Measurements from ENCODE around the gene INTS11.

Gene INTS11

GRCh38 chr1:1315435-1315954, 9.0 kb downstream of the INTS11 start:
- H3K4me1 ChIP-seq (ENCODE audit: control insufficient read depth, insufficient read depth, low read depth, low read length): peaks cover 26% of the 10 kb centered on the region
- no peaks in the 10 kb centered on the region for H3K27me3 ChIP-seq (ENCODE audit: control insufficient read depth in 1 of 2, insufficient read depth in 1 of 2, low read length in 2 of 2)
- no peak overlapping the region for H3K23ac ChIP-seq (ENCODE audit: low read length in 2 of 2)
- H2BK12ac ChIP-seq (ENCODE audit: low read length in 2 of 2): no peak overlapping the region
- peaks cover 70 to 83% of the 10 kb centered on the region in 2 experiments for H3K36me3 ChIP-seq (ENCODE audit: control insufficient read depth in 1 of 2, insufficient read depth in 2 of 2, low read depth in 1 of 2, low read length in 2 of 2)
- no peak for DNase-seq
- H2BK120ac ChIP-seq (ENCODE audit: low read depth, low read length): no peak overlapping the region
- H2BK5ac ChIP-seq (ENCODE audit: low read depth, low read length, poor library complexity, severe bottlenecking): no peak overlapping the region
- no peak overlapping the region for H3K4me3 ChIP-seq (ENCODE audit: insufficient read depth in 1 of 2, low read depth in 1 of 2, low read length in 2 of 2)
- no peak overlapping the region for H2BK15ac ChIP-seq (ENCODE audit: low read depth, poor library complexity, severe bottlenecking)
- no peak overlapping the region for H3K4me2 ChIP-seq (ENCODE audit: low read length, poor library complexity, severe bottlenecking)
- H3K9ac ChIP-seq (ENCODE audit: low read length): no peak overlapping the region
- no peak overlapping the region for H3K14ac ChIP-seq (ENCODE audit: low read length in 2 of 2)
- H3K18ac ChIP-seq (ENCODE audit: low read depth in 1 of 2, low read length in 2 of 2): no peak overlapping the region
- no peak overlapping the region for H3K4ac ChIP-seq (ENCODE audit: low read depth in 1 of 2, low read length in 2 of 2)
- WGBS: 61% methylated on average over 7 of the region's 26 CpGs
- H2AFZ ChIP-seq (ENCODE audit: low read depth, low read length): no peak overlapping the region
- no peak overlapping the region for H3K27ac ChIP-seq (ENCODE audit: low read length, poor library complexity, severe bottlenecking)
- H3K79me1 ChIP-seq (replicated peaks; ENCODE audit: low read length, poor library complexity, severe bottlenecking): peaks cover 42% of the 10 kb centered on the region
- H2AK5ac ChIP-seq (ENCODE audit: low read length, severe bottlenecking): no peak overlapping the region
- H4K91ac ChIP-seq (ENCODE audit: low read length): no peak overlapping the region
- no peak overlapping the region for H4K8ac ChIP-seq (ENCODE audit: low read length)
- no peaks in the 10 kb centered on the region for H3K9me3 ChIP-seq (ENCODE audit: control insufficient read depth, low read length)

- 95% methylated on average over 23 of the region's 23 CpGs for WGBS
- Histone ChIP-seq H2BK5ac (ENCODE audit: low read depth, low read length, poor library complexity, severe bottlenecking) (no peak overlapping the region), H2BK15ac (ENCODE audit: low read depth, poor library complexity, severe bottlenecking) (no peak overlapping the region)
Observed at GRCh38 chr1:1314678-1315335, 9.7 kb downstream of the INTS11 start.

GRCh38 chr1:1314237-1314586, 10.2 kb downstream of the INTS11 start:
- H2BK12ac ChIP-seq (ENCODE audit: low read length in 2 of 2): no peak overlapping the region
- H2BK15ac ChIP-seq (ENCODE audit: low read depth, poor library complexity, severe bottlenecking): no peak overlapping the region
- no peak for DNase-seq
- H2BK5ac ChIP-seq (ENCODE audit: low read depth, low read length, poor library complexity, severe bottlenecking): no peak overlapping the region
- H3K4me3 ChIP-seq (ENCODE audit: insufficient read depth in 1 of 2, low read depth in 1 of 2, low read length in 2 of 2): no peak overlapping the region
- H3K9me3 ChIP-seq (ENCODE audit: control insufficient read depth, low read length): no peaks in the 10 kb centered on the region
- H3K23ac ChIP-seq (ENCODE audit: low read length in 2 of 2): no peak overlapping the region
- no peaks in the 10 kb centered on the region for H3K27me3 ChIP-seq (ENCODE audit: control insufficient read depth in 1 of 2, insufficient read depth in 1 of 2, low read length in 2 of 2)
- H3K4ac ChIP-seq (ENCODE audit: low read depth in 1 of 2, low read length in 2 of 2): no peak overlapping the region
- H3K14ac ChIP-seq (ENCODE audit: low read length in 2 of 2): no peak overlapping the region
- no peak overlapping the region for H2AFZ ChIP-seq (ENCODE audit: low read depth, low read length)
- peaks cover 42% of the 10 kb centered on the region for H3K79me1 ChIP-seq (replicated peaks; ENCODE audit: low read length, poor library complexity, severe bottlenecking)
- 97% methylated on average over 13 of the region's 15 CpGs for WGBS
- no peak overlapping the region for H4K91ac ChIP-seq (ENCODE audit: low read length)
- H3K9ac ChIP-seq (ENCODE audit: low read length): no peak overlapping the region
- H2AK5ac ChIP-seq (ENCODE audit: low read length, severe bottlenecking): no peak overlapping the region
- no peak overlapping the region for H3K27ac ChIP-seq (ENCODE audit: low read length, poor library complexity, severe bottlenecking)
- peaks cover 24% of the 10 kb centered on the region for H3K4me1 ChIP-seq (ENCODE audit: control insufficient read depth, insufficient read depth, low read depth, low read length)
- H4K8ac ChIP-seq (ENCODE audit: low read length): no peak overlapping the region
- peaks cover 66 to 83% of the 10 kb centered on the region in 2 experiments for H3K36me3 ChIP-seq (ENCODE audit: control insufficient read depth in 1 of 2, insufficient read depth in 2 of 2, low read depth in 1 of 2, low read length in 2 of 2)
- H3K18ac ChIP-seq (ENCODE audit: low read depth in 1 of 2, low read length in 2 of 2): no peak overlapping the region
- H2BK120ac ChIP-seq (ENCODE audit: low read depth, low read length): no peak overlapping the region
- no peak overlapping the region for H3K4me2 ChIP-seq (ENCODE audit: low read length, poor library complexity, severe bottlenecking)

More at GRCh38 chr1:1314678-1315335, 9.7 kb downstream of the INTS11 start:
- peaks cover 23% of the 10 kb centered on the region for H3K4me1 ChIP-seq (ENCODE audit: control insufficient read depth, insufficient read depth, low read depth, low read length)
- H3K27me3 ChIP-seq (ENCODE audit: control insufficient read depth in 1 of 2, insufficient read depth in 1 of 2, low read length in 2 of 2): no peaks in the 10 kb centered on the region
- no peak overlapping the region for H3K4me3 ChIP-seq (ENCODE audit: insufficient read depth in 1 of 2, low read depth in 1 of 2, low read length in 2 of 2)
- H3K23ac ChIP-seq (ENCODE audit: low read length in 2 of 2): no peak overlapping the region
- DNase-seq: no peak
- peak overlapping the region in 1 of 2 experiments; percentile 47 for H2BK12ac ChIP-seq (ENCODE audit: low read length in 2 of 2)
- no peak overlapping the region for H3K18ac ChIP-seq (ENCODE audit: low read depth in 1 of 2, low read length in 2 of 2)
- peaks cover 70 to 83% of the 10 kb centered on the region in 2 experiments for H3K36me3 ChIP-seq (ENCODE audit: control insufficient read depth in 1 of 2, insufficient read depth in 2 of 2, low read depth in 1 of 2, low read length in 2 of 2)
- H2AK5ac ChIP-seq (ENCODE audit: low read length, severe bottlenecking): no peak overlapping the region
- no peak overlapping the region for H2AFZ ChIP-seq (ENCODE audit: low read depth, low read length)
- H3K9me3 ChIP-seq (ENCODE audit: control insufficient read depth, low read length): no peaks in the 10 kb centered on the region
- H2BK120ac ChIP-seq (ENCODE audit: low read depth, low read length): no peak overlapping the region
- H3K9ac ChIP-seq (ENCODE audit: low read length): no peak overlapping the region
- H4K91ac ChIP-seq (ENCODE audit: low read length): no peak overlapping the region
- no peak overlapping the region for H3K14ac ChIP-seq (ENCODE audit: low read length in 2 of 2)
- peaks cover 45% of the 10 kb centered on the region for H3K79me1 ChIP-seq (replicated peaks; ENCODE audit: low read length, poor library complexity, severe bottlenecking)
- no peak overlapping the region for H3K4ac ChIP-seq (ENCODE audit: low read depth in 1 of 2, low read length in 2 of 2)
- H4K8ac ChIP-seq (ENCODE audit: low read length): no peak overlapping the region
- no peak overlapping the region for H3K4me2 ChIP-seq (ENCODE audit: low read length, poor library complexity, severe bottlenecking)
- H3K27ac ChIP-seq (ENCODE audit: low read length, poor library complexity, severe bottlenecking): no peak overlapping the region

GRCh38 chr1:1313500-1314236, 10.8 kb downstream of the INTS11 start:
- no peak overlapping the region for H2BK5ac ChIP-seq (ENCODE audit: low read depth, low read length, poor library complexity, severe bottlenecking)
- H3K9ac ChIP-seq (ENCODE audit: low read length): no peak overlapping the region
- peak overlapping the region in 1 of 2 experiments; percentile 27 for H3K4me3 ChIP-seq (ENCODE audit: insufficient read depth in 1 of 2, low read depth in 1 of 2, low read length in 2 of 2)
- peaks cover 60 to 78% of the 10 kb centered on the region in 2 experiments for H3K36me3 ChIP-seq (ENCODE audit: control insufficient read depth in 1 of 2, insufficient read depth in 2 of 2, low read depth in 1 of 2, low read length in 2 of 2)
- H2BK12ac ChIP-seq (ENCODE audit: low read length in 2 of 2): no peak overlapping the region
- H3K4me2 ChIP-seq (ENCODE audit: low read length, poor library complexity, severe bottlenecking): no peak overlapping the region
- DNase-seq: no peak
- peaks cover 37% of the 10 kb centered on the region for H3K79me1 ChIP-seq (replicated peaks; ENCODE audit: low read length, poor library complexity, severe bottlenecking)
- H4K91ac ChIP-seq (ENCODE audit: low read length): no peak overlapping the region
- H3K27ac ChIP-seq (ENCODE audit: low read length, poor library complexity, severe bottlenecking): no peak overlapping the region
- 92% methylated on average over 37 of the region's 37 CpGs for WGBS
- H2BK120ac ChIP-seq (ENCODE audit: low read depth, low read length): no peak overlapping the region
- no peak overlapping the region for H3K18ac ChIP-seq (ENCODE audit: low read depth in 1 of 2, low read length in 2 of 2)
- H3K27me3 ChIP-seq (ENCODE audit: control insufficient read depth in 1 of 2, insufficient read depth in 1 of 2, low read length in 2 of 2): no peaks in the 10 kb centered on the region
- no peak overlapping the region for H2AK5ac ChIP-seq (ENCODE audit: low read length, severe bottlenecking)
- H3K9me3 ChIP-seq (ENCODE audit: control insufficient read depth, low read length): no peaks in the 10 kb centered on the region
- no peak overlapping the region for H2BK15ac ChIP-seq (ENCODE audit: low read depth, poor library complexity, severe bottlenecking)
- no peak overlapping the region for H2AFZ ChIP-seq (ENCODE audit: low read depth, low read length)
- no peak overlapping the region for H3K14ac ChIP-seq (ENCODE audit: low read length in 2 of 2)
- H3K23ac ChIP-seq (ENCODE audit: low read length in 2 of 2): no peak overlapping the region
- no peak overlapping the region for H4K8ac ChIP-seq (ENCODE audit: low read length)
- no peak overlapping the region for H3K4ac ChIP-seq (ENCODE audit: low read depth in 1 of 2, low read length in 2 of 2)
- H3K4me1 ChIP-seq (ENCODE audit: control insufficient read depth, insufficient read depth, low read depth, low read length): peaks cover 23% of the 10 kb centered on the region
